GM12878 (cell line): Measurements from ENCODE around the gene CTSC. TPM values are rescaled to one million over a fixed set of nuclear protein-coding genes. Genes with fewer than 3 reads are reported as not detected.
A peak's percentile ranks its signal among the peaks of the same experiment; 100 is the strongest.

Experiments used
- ATAC-seq: fragments of 200-7000 bp; cut with Tn5 transposase; 3 replicates; pipeline ENCODE4 v1.9.1; 2020; ENCODE audit warnings: mild to moderate bottlenecking, moderate library complexity
- BruUV-seq: library from RNA; stranded (reverse); fragments of 400-500 nt; replicated peaks from 2 replicates; lab custom pipeline; 2021; lab: Mats Ljungman, UMichigan
- CTCF ChIA-PET: fragments of 300-600 bp; sonication (Branson Sonifier 250); formaldehyde crosslinking; extraction: SDS; loops from one replicate; lab custom pipeline; 2021; ENCODE audit warnings: inconsistent platforms; lab: Yijun Ruan, JAX
- POLR2A ChIA-PET: fragments of 350-600 bp; formaldehyde crosslinking; extraction: SDS; loops from one replicate; lab custom pipeline; 2021; ENCODE audit warnings: inconsistent platforms; lab: Charles Lee
- RAD21 ChIA-PET: fragments of 300-600 bp; sonication (Branson Sonifier 250); formaldehyde crosslinking; loops from one replicate; lab custom pipeline; 2023; ENCODE audit warnings: antibody characterized with exemption; ENCODE audit not compliant: unreplicated experiment; lab: Charles Lee
- SMC1A ChIA-PET: fragments of 300-600 bp; sonication (Branson Sonifier 250); formaldehyde crosslinking; loops from one replicate; lab custom pipeline; 2023; ENCODE audit not compliant: unreplicated experiment, uncharacterized antibody; lab: Charles Lee
- DNase-seq: peaks from one replicate; pipeline ENCODE4 v3.0.0-alpha.2; 2011; ENCODE audit warnings: low read depth, low spot score
- FAIRE-seq: peaks from 3 replicates; lab custom pipeline; 2011; peaks lifted over from hg19 to GRCh38; lab: Jason Lieb, UNC
- H2AFZ ChIP-seq: 2 replicates; pipeline ENCODE4 v1.6.0; 2011; ENCODE audit warnings: low read depth, low read length, control low read depth; ENCODE audit not compliant: control insufficient read depth
- H3K27ac ChIP-seq: 2 replicates; pipeline ENCODE4 v1.5.1; 2011; ENCODE audit warnings: control low read depth; ENCODE audit not compliant: control insufficient read depth, insufficient read depth
- H3K27me3 ChIP-seq, 2 experiments: replicated peaks in 1 of 2; 2 replicates each; pipeline versions ENCODE4 v1.6.0 to v1.6.1; 2011; ENCODE audit warnings: low read length in 1 of 2; ENCODE audit not compliant: control insufficient read depth in 2 of 2, insufficient read depth in 2 of 2
- H3K36me3 ChIP-seq, 2 experiments: 2 replicates each; pipeline ENCODE4 v1.5.1; 2011; ENCODE audit warnings: low read length in 1 of 2; ENCODE audit not compliant: control insufficient read depth in 2 of 2, insufficient read depth in 2 of 2
- H3K4me1 ChIP-seq: 2 replicates; pipeline ENCODE4 v1.6.1; 2011; ENCODE audit warnings: mild to moderate bottlenecking, low read length, moderate library complexity, mixed read lengths; ENCODE audit not compliant: control insufficient read depth, insufficient read depth
- H3K4me2 ChIP-seq: 2 replicates; pipeline ENCODE4 v1.6.0; 2011; ENCODE audit warnings: control low read depth; ENCODE audit not compliant: control insufficient read depth, insufficient read depth
- H3K4me3 ChIP-seq: fragments of 200-600 bp; sonication (generic); 2 replicates; pipeline ENCODE4 v1.5.1; 2016
- H3K79me2 ChIP-seq: 2 replicates; pipeline ENCODE4 v1.6.0; 2011; ENCODE audit warnings: low read length; ENCODE audit not compliant: control insufficient read depth, insufficient read depth
- H3K9ac ChIP-seq: 2 replicates; pipeline ENCODE4 v1.8.0; 2011; ENCODE audit warnings: low read length, control low read depth, mixed read lengths; ENCODE audit not compliant: control insufficient read depth, insufficient read depth
- H3K9me3 ChIP-seq: replicated peaks from 3 replicates; pipeline ENCODE4 v1.5.1; 2011; ENCODE audit warnings: mild to moderate bottlenecking, low read length; ENCODE audit not compliant: control insufficient read depth, insufficient read depth
- H4K20me1 ChIP-seq: 2 replicates; pipeline ENCODE4 v1.6.0; 2011; ENCODE audit not compliant: control insufficient read depth, insufficient read depth
- BCLAF1 ChIP-seq: fragments of 450-650 bp; IDR thresholded peaks from 2 replicates; pipeline ENCODE4 v1.6.1; 2017; ENCODE audit warnings: antibody characterized with exemption, mild to moderate bottlenecking, moderate library complexity
- BMI1 ChIP-seq: fragments of 450-650 bp; IDR thresholded peaks from 2 replicates; pipeline ENCODE4 v1.6.1; 2016; ENCODE audit warnings: mild to moderate bottlenecking, moderate library complexity, borderline replicate concordance
- CUX1 ChIP-seq: IDR thresholded peaks from 2 replicates; pipeline ENCODE4 v1.6.1; 2012; ENCODE audit warnings: improper control_type of control experiment, low read depth, low read length; ENCODE audit not compliant: insufficient replicate concordance
- EGR1 ChIP-seq, 2 experiments: IDR thresholded peaks; 1 replicate in 1 of 2; 2 replicates in 1 of 2; pipeline ENCODE4 v1.6.1; 2011 to 2012; ENCODE audit warnings: low read depth in 2 of 2, low read length in 2 of 2, borderline replicate concordance in 1 of 2, mild to moderate bottlenecking in 1 of 2, moderate library complexity in 1 of 2
- HDGF ChIP-seq: fragments of 450-650 bp; IDR thresholded peaks from 2 replicates; pipeline ENCODE4 v1.6.1; 2016; ENCODE audit warnings: antibody characterized with exemption
- RUNX3 ChIP-seq: IDR thresholded peaks from 2 replicates; pipeline ENCODE4 v1.6.1; 2012; ENCODE audit warnings: low read length, inconsistent platforms
- SMAD5 ChIP-seq: IDR thresholded peaks from 2 replicates; pipeline ENCODE4 v1.6.1; 2016; ENCODE audit warnings: antibody characterized with exemption, low read depth
- SMC3 ChIP-seq: IDR thresholded peaks from 2 replicates; pipeline ENCODE4 v1.6.1; 2011; ENCODE audit warnings: low read length, improper control_type of control experiment, borderline replicate concordance
- SP1 ChIP-seq: IDR thresholded peaks from one replicate; pipeline ENCODE4 v1.6.1; 2011; ENCODE audit warnings: low read depth, low read length
- SREBF2 ChIP-seq: IDR thresholded peaks from 2 replicates; pipeline ENCODE4 v1.6.1; 2012; ENCODE audit warnings: mild to moderate bottlenecking, low read length
- SRF ChIP-seq, 2 experiments: IDR thresholded peaks; 2 replicates each; pipeline ENCODE4 v1.6.1; 2011; ENCODE audit warnings: low read depth in 2 of 2, low read length in 2 of 2, mild to moderate bottlenecking in 1 of 2, moderate library complexity in 1 of 2
- ZBTB11 ChIP-seq: fragments of 450-650 bp; formaldehyde crosslinking; IDR thresholded peaks from 2 replicates; pipeline ENCODE4 v1.5.0; 2022; ENCODE audit warnings: mild to moderate bottlenecking, missing genetic modification characterization
- WGBS: methylation state at CpG from one replicate; pipeline ENCODE4 v1.1.6; 2016; ENCODE audit warnings: low lambda C conversion rate; ENCODE audit not compliant: insufficient replicate concordance, insufficient coverage; ENCODE audit errors: missing lambda C conversion rate; 5-methylcytosine and 5-hydroxymethylcytosine counted together
- in situ Hi-C: fragments of 300-500 bp; cut with MboI; formaldehyde crosslinking; loops from 9 replicates; pipeline ENCODE4 v1.14.3; 2018; ENCODE audit warnings: mixed read lengths
- intact Hi-C: fragments of 100-400 bp; cut with micrococcal nuclease; formaldehyde crosslinking; loops from one replicate; pipeline ENCODE4 v1.14.2; 2022; ENCODE audit not compliant: unreplicated experiment
- polyA plus RNA-seq, 11 experiments: library from polyadenylated mRNA; depleted of rRNA in 4 of 11; unstranded in 6 of 11; stranded (reverse) in 5 of 11; fragments of >200 nt; fragmentation: Nextera tagmentation in 4 of 11; fragmentation: Illumina TruSeq in 1 of 11; extraction: Ambion mirVana in 4 of 11; extraction: Trizol in 1 of 11; gene quantifications; 1 replicate in 1 of 11; 2 replicates in 10 of 11; pipeline versions ENCODE4 v1.2.1 to v1.2.3, GENCODE V29; 2011 to 2016; ENCODE audit warnings: inconsistent platforms in 2 of 11, missing spikeins in 2 of 11, low read depth in 1 of 11
- total RNA-seq, 4 experiments: library from RNA; depleted of rRNA in 3 of 4; stranded (reverse); fragments of >200 nt in 3 of 4; fragmentation: Illumina TruSeq in 1 of 4; extraction: Trizol in 1 of 4; gene quantifications; 2 replicates each; pipeline versions ENCODE4 v1.2.1 to v1.2.3, GENCODE V29; 2013 to 2021

The CTSC gene
- total and polyA plus RNA-seq, 10 of the 15 experiments (the other 5 are each of a cell fraction or from before 2014, with no cell fraction given) = 289 to 1,123 (median 430) TPM

GRCh38 chr11:88359114-88359513, 21.6 kb upstream of the CTSC start:
- CTCF ChIA-PET = interaction anchor here (1.0 to 2.9 kb wide), 4 partner anchors 30 to 77 kb away, joined by 3 to 13 read pairs (median 4); no protein-coding TSS in a partner anchor
- ATAC-seq = no peak
- no peaks in the 10 kb centered on the region for H3K27me3 ChIP-seq
- intact Hi-C loops (loop anchor here (1.0 to 5.0 kb wide), 3 partner anchors 76 to 183 kb away; partner anchors contain the start of gene RAB38), in situ Hi-C loops (loop anchor here (5.0 kb wide), 1 partner anchor 52 kb away; no protein-coding TSS in a partner anchor)
- H2AFZ ChIP-seq = no peak overlapping the region
- FAIRE-seq = no peak
- H3K9ac ChIP-seq = peak overlapping the region; percentile 24; the same call in 1 of the 2 replicates
- peaks cover 53% of the 10 kb centered on the region for H3K4me1 ChIP-seq
- H3K4me2 ChIP-seq = peak overlapping the region; percentile 53; the same call in 1 of the 2 replicates
- no peaks in the 10 kb centered on the region for H3K36me3 ChIP-seq
- no peak for DNase-seq
- SMC1A ChIA-PET = interaction anchor here (0.6 to 11.2 kb wide), 15 partner anchors 14 to 216 kb away, joined by 3 to 171 read pairs (median 4); partner anchors contain the start of genes CTSC and RAB38
- WGBS = 100% methylated on average over 1 of the region's 1 CpG
- H3K9me3 ChIP-seq = no peaks in the 10 kb centered on the region
- H3K27ac ChIP-seq = peak overlapping the region; percentile 78
- TSS peak; percentile 84 for BruUV-seq
- POLR2A ChIA-PET = interaction anchor here (0.9 to 9.6 kb wide), 5 partner anchors 22 to 450 kb away, joined by 3 to 116 read pairs (median 4); partner anchors contain the start of gene CTSC
- no peak overlapping the region; the same call in 1 of the 2 replicates for H3K4me3 ChIP-seq
- H4K20me1 ChIP-seq = no peaks in the 10 kb centered on the region
- peaks cover 19% of the 10 kb centered on the region for H3K79me2 ChIP-seq
- RAD21 ChIA-PET = interaction anchor here (0.8 to 11.0 kb wide), 9 partner anchors 14 to 454 kb away, joined by 3 to 299 read pairs (median 6); partner anchors contain the start of gene CTSC
- no peak for TF ChIP-seq HDGF
- no peak for TF ChIP-seq SP1
- no peak for TF ChIP-seq CUX1
- TF ChIP-seq ZBTB11 = no peak
- TF ChIP-seq EGR1 (IDR thresholded peaks at IDR 0.05; ENCODE audit: borderline replicate concordance in 1 of 2, low read depth in 2 of 2, low read length in 2 of 2) = no peak
- no peak for TF ChIP-seq BCLAF1
- no peak for TF ChIP-seq BMI1
- TF ChIP-seq SMC3 = no peak
- TF ChIP-seq SREBF2 = no peak
- TF ChIP-seq RUNX3 = no peak
- TF ChIP-seq SMAD5 = no peak
- no peak for TF ChIP-seq SRF (IDR thresholded peaks at IDR 0.05; ENCODE audit: low read depth in 2 of 2, low read length in 2 of 2)
